IMR-90 (cell line): Measurements from ENCODE around the gene ASPA. TPM values are rescaled to one million over a fixed set of nuclear protein-coding genes. Genes with fewer than 3 reads are reported as not detected.

Source experiments
- ATAC-seq: fragments of 200-7000 bp; cut with Tn5 transposase; 2 replicates; pipeline ENCODE4 v1.9.1; 2020; ENCODE audit warnings: low read depth, mild to moderate bottlenecking, moderate library complexity
- BruUV-seq: library from RNA; stranded (reverse); fragments of 400-500 nt; replicated peaks from 2 replicates; lab custom pipeline; 2021; lab: Mats Ljungman, UMichigan
- CTCF ChIA-PET: fragments of 300-600 bp; formaldehyde crosslinking; extraction: SDS; loops from one replicate; lab custom pipeline; 2021; ENCODE audit warnings: antibody characterized with exemption; lab: Yijun Ruan, JAX
- POLR2A ChIA-PET: fragments of 300-600 bp; sonication (Branson Sonifier 250); formaldehyde crosslinking; loops from one replicate; lab custom pipeline; 2022; ENCODE audit warnings: antibody characterized with exemption; ENCODE audit not compliant: unreplicated experiment; lab: Charles Lee
- DNase-seq: peaks from one replicate; pipeline ENCODE4 v3.0.0; 2013
- H2AFZ ChIP-seq: replicated peaks from 2 replicates; pipeline ENCODE3; 2013; ENCODE audit warnings: low read length, mild to moderate bottlenecking; ENCODE audit not compliant: poor library complexity
- H2AK5ac ChIP-seq: 2 replicates; pipeline ENCODE4 v1.6.1; 2013; ENCODE audit warnings: low read depth, low read length, inconsistent platforms
- H2AK9ac ChIP-seq: replicated peaks from 2 replicates; pipeline ENCODE3; 2013; ENCODE audit warnings: mild to moderate bottlenecking, low read depth, low read length, moderate library complexity; ENCODE audit not compliant: poor library complexity
- H2BK120ac ChIP-seq: 2 replicates; pipeline ENCODE4 v1.6.1; 2013; ENCODE audit warnings: low read depth, low read length, inconsistent platforms
- H2BK15ac ChIP-seq: 3 replicates; pipeline ENCODE4 v1.6.1; 2013; ENCODE audit warnings: low read depth, low read length, inconsistent platforms
- H2BK20ac ChIP-seq: 2 replicates; pipeline ENCODE4 v1.6.1; 2013; ENCODE audit warnings: low read depth, mild to moderate bottlenecking, inconsistent platforms, low read length, moderate library complexity
- H2BK5ac ChIP-seq: 2 replicates; pipeline ENCODE4 v1.6.1; 2013; ENCODE audit warnings: mild to moderate bottlenecking, low read depth, low read length, inconsistent platforms; ENCODE audit not compliant: poor library complexity, severe bottlenecking
- H3K14ac ChIP-seq: replicated peaks from 2 replicates; pipeline ENCODE4 v1.6.1; 2013; ENCODE audit warnings: low read depth, low read length, inconsistent platforms
- H3K18ac ChIP-seq: 2 replicates; pipeline ENCODE4 v1.6.1; 2013; ENCODE audit warnings: low read depth, low read length, control low read depth
- H3K23ac ChIP-seq: 2 replicates; pipeline ENCODE4 v1.6.1; 2013; ENCODE audit warnings: low read depth, low read length, inconsistent platforms
- H3K27ac ChIP-seq: 2 replicates; pipeline ENCODE4 v1.5.1; 2013; ENCODE audit warnings: mild to moderate bottlenecking, control low read depth, low read length; ENCODE audit not compliant: insufficient read depth
- H3K27me3 ChIP-seq: 2 replicates; pipeline ENCODE4 v1.6.1; 2013; ENCODE audit warnings: low read length; ENCODE audit not compliant: control insufficient read depth, insufficient read depth
- H3K36me3 ChIP-seq: 2 replicates; pipeline ENCODE4 v1.6.1; 2013; ENCODE audit warnings: low read length, mixed read lengths; ENCODE audit not compliant: control insufficient read depth, insufficient read depth
- H3K4ac ChIP-seq: 2 replicates; pipeline ENCODE4 v1.6.1; 2013; ENCODE audit warnings: low read depth, low read length, inconsistent platforms
- H3K4me1 ChIP-seq: 2 replicates; pipeline ENCODE4 v1.6.1; 2013; ENCODE audit warnings: low read length, mixed read lengths; ENCODE audit not compliant: control insufficient read depth, insufficient read depth
- H3K4me2 ChIP-seq: 2 replicates; pipeline ENCODE4 v1.6.1; 2013; ENCODE audit warnings: low read depth, mild to moderate bottlenecking, control low read depth, low read length, moderate library complexity
- H3K4me3 ChIP-seq: 2 replicates; pipeline ENCODE4 v1.5.1; 2013; ENCODE audit warnings: low read depth, mild to moderate bottlenecking, control low read depth, low read length, moderate library complexity; ENCODE audit not compliant: insufficient read depth
- H3K56ac ChIP-seq: 2 replicates; pipeline ENCODE4 v1.6.1; 2013; ENCODE audit warnings: low read length, inconsistent platforms; ENCODE audit not compliant: insufficient read depth; ENCODE audit errors: extremely low read depth
- H3K79me1 ChIP-seq, 2 experiments: 2 replicates each; pipeline ENCODE4 v1.6.1; 2013; ENCODE audit warnings: low read length in 2 of 2, inconsistent platforms in 1 of 2, low read depth in 1 of 2
- H3K9ac ChIP-seq: 2 replicates; pipeline ENCODE4 v1.6.1; 2013; ENCODE audit warnings: low read depth, low read length, control low read depth
- H3K9me1 ChIP-seq: 2 replicates; pipeline ENCODE4 v1.6.1; 2013; ENCODE audit warnings: low read length, inconsistent platforms; ENCODE audit not compliant: insufficient read depth
- H3K9me3 ChIP-seq: 2 replicates; pipeline ENCODE4 v1.6.1; 2013; ENCODE audit warnings: low read length; ENCODE audit not compliant: control insufficient read depth, insufficient read depth
- H4K20me1 ChIP-seq: 2 replicates; pipeline ENCODE4 v1.6.1; 2013; ENCODE audit warnings: low read length, inconsistent platforms; ENCODE audit not compliant: insufficient read depth
- H4K5ac ChIP-seq: 2 replicates; pipeline ENCODE4 v1.6.1; 2013; ENCODE audit warnings: mild to moderate bottlenecking, low read depth, low read length, control low read depth
- H4K8ac ChIP-seq, 2 experiments: 2 replicates each; pipeline ENCODE4 v1.6.1; 2013; ENCODE audit warnings: low read depth in 2 of 2, low read length in 2 of 2, control low read depth in 1 of 2, inconsistent platforms in 1 of 2
- H4K91ac ChIP-seq: 2 replicates; pipeline ENCODE4 v1.6.1; 2013; ENCODE audit warnings: low read depth, low read length, inconsistent platforms; ENCODE audit not compliant: insufficient read depth
- BHLHE40 ChIP-seq: fragments of 150-350 bp; IDR thresholded peaks from 2 replicates; pipeline ENCODE4 v1.6.1; 2016; ENCODE audit warnings: mild to moderate bottlenecking, low read depth, low read length
- CEBPB ChIP-seq: IDR thresholded peaks from 2 replicates; pipeline ENCODE4 v1.6.1; 2012; ENCODE audit warnings: low read depth, low read length, improper control_type of control experiment
- CHD1 ChIP-seq: IDR thresholded peaks from 2 replicates; pipeline ENCODE4 v1.6.1; 2012; ENCODE audit warnings: low read depth, low read length, improper control_type of control experiment
- CTCF ChIP-seq: conservative IDR thresholded peaks from 2 replicates; pipeline ENCODE4 v1.5.1; 2012; ENCODE audit warnings: mild to moderate bottlenecking, low read depth, low read length, improper control_type of control experiment
- ELK1 ChIP-seq: fragments of 150-350 bp; IDR thresholded peaks from 2 replicates; pipeline ENCODE4 v1.6.1; 2016; ENCODE audit warnings: low read depth, mild to moderate bottlenecking, low read length, moderate library complexity, borderline replicate concordance
- FOS ChIP-seq: fragments of 150-350 bp; IDR thresholded peaks from 2 replicates; pipeline ENCODE4 v1.6.1; 2016; ENCODE audit warnings: low read depth, low read length
- MAFK ChIP-seq: IDR thresholded peaks from 2 replicates; pipeline ENCODE4 v1.6.1; 2012; ENCODE audit warnings: low read depth, low read length, improper control_type of control experiment
- MAZ ChIP-seq: IDR thresholded peaks from 2 replicates; pipeline ENCODE4 v1.6.1; 2012; ENCODE audit warnings: low read depth, mild to moderate bottlenecking, low read length, improper control_type of control experiment, moderate library complexity, borderline replicate concordance
- MXI1 ChIP-seq: IDR thresholded peaks from 2 replicates; pipeline ENCODE4 v1.6.1; 2012; ENCODE audit warnings: low read depth, mild to moderate bottlenecking, low read length, moderate library complexity, borderline replicate concordance
- NFE2L2 ChIP-seq: fragments of 150-350 bp; IDR thresholded peaks from 2 replicates; pipeline ENCODE4 v1.6.1; 2016; ENCODE audit warnings: low read depth, mild to moderate bottlenecking, low read length
- POLR2A ChIP-seq: IDR thresholded peaks from 2 replicates; pipeline ENCODE4 v1.6.1; 2012; ENCODE audit warnings: mild to moderate bottlenecking, low read depth, low read length
- RAD21 ChIP-seq: IDR thresholded peaks from 2 replicates; pipeline ENCODE4 v1.6.1; 2012; ENCODE audit warnings: low read length, improper control_type of control experiment
- RCOR1 ChIP-seq: IDR thresholded peaks from 2 replicates; pipeline ENCODE4 v1.6.1; 2012; ENCODE audit warnings: mild to moderate bottlenecking, low read length, improper control_type of control experiment; ENCODE audit not compliant: insufficient replicate concordance
- RFX5 ChIP-seq: IDR thresholded peaks from 2 replicates; pipeline ENCODE4 v1.8.0; 2012; ENCODE audit warnings: low read depth, mild to moderate bottlenecking, low read length, moderate library complexity
- SMC3 ChIP-seq: fragments of 150-350 bp; IDR thresholded peaks from 2 replicates; pipeline ENCODE4 v1.6.1; 2016; ENCODE audit warnings: low read depth, mild to moderate bottlenecking, antibody characterized with exemption, low read length, moderate library complexity
- USF2 ChIP-seq: fragments of 150-350 bp; IDR thresholded peaks from 2 replicates; pipeline ENCODE4 v1.6.1; 2017; ENCODE audit warnings: mild to moderate bottlenecking, antibody characterized with exemption, low read length, low read depth
- WGBS, 2 experiments: methylation state at CpG; one replicate each; pipeline versions ENCODE4 v1.1.5 to v1.1.7; 2013; ENCODE audit warnings: missing lambda C conversion rate in 2 of 2; ENCODE audit not compliant: insufficient read length in 1 of 2; ENCODE audit errors: extremely low coverage in 2 of 2; 5-methylcytosine and 5-hydroxymethylcytosine counted together
- dilution Hi-C: fragments of 300-500 bp; cut with HindIII; formaldehyde crosslinking; loops from one replicate; pipeline ENCODE4 v1.14.3; 2018; ENCODE audit warnings: low sequenced_read_pairs; ENCODE audit not compliant: unreplicated experiment
- in situ Hi-C: fragments of 300-500 bp; cut with MboI; formaldehyde crosslinking; loops from 3 replicates; pipeline ENCODE4 v1.14.3; 2019; ENCODE audit warnings: low sequenced_read_pairs, inconsistent platforms, mixed read lengths
- intact Hi-C: fragments of 100-400 bp; cut with micrococcal nuclease; formaldehyde crosslinking; loops from 2 replicates; pipeline ENCODE4 v1.10.0; 2022
- polyA plus RNA-seq, 3 experiments: library from polyadenylated mRNA; depleted of rRNA; stranded (reverse); fragments of >200 nt; gene quantifications; 2 replicates each; pipeline ENCODE4 v1.2.3, GENCODE V29; 2012; ENCODE audit warnings: low replicate concordance in 1 of 3
- total RNA-seq: library from RNA; depleted of rRNA; stranded (reverse); fragments of >200 nt; gene quantifications from 2 replicates; pipeline ENCODE4 v1.2.3, GENCODE V29; 2012

The ASPA gene
- total and polyA plus RNA-seq, 2 of the 4 experiments (the other 2 are of a cell fraction): 0.02 TPM; not detected in 1

GRCh38 chr17:3533752-3534151 is 58.0 kb downstream of the ASPA start:
- Histone ChIP-seq H2BK120ac (no peak overlapping the region), H3K9me1 (no peaks in the 10 kb centered on the region), H3K23ac (no peak overlapping the region), H2AFZ (no peak overlapping the region), H4K8ac (no peak overlapping the region), H3K14ac (no peak overlapping the region), H3K9me3 (no peaks in the 10 kb centered on the region), H3K4me1 (peaks cover 3% of the 10 kb centered on the region; the same call in 1 of the 2 replicates), H2AK9ac (no peak overlapping the region), H2BK20ac (no peak overlapping the region), H3K79me1 (no peaks in the 10 kb centered on the region), H2BK5ac (no peak overlapping the region), H3K4me2 (no peak overlapping the region), H3K27ac (no peak overlapping the region), H3K4me3 (no peak overlapping the region), H4K20me1 (no peaks in the 10 kb centered on the region), H4K91ac (no peak overlapping the region), H3K27me3 (no peaks in the 10 kb centered on the region), H3K4ac (no peak overlapping the region), H3K56ac (no peak overlapping the region), H2AK5ac (no peak overlapping the region), H3K36me3 (no peaks in the 10 kb centered on the region), H3K18ac (no peak overlapping the region), H4K5ac (no peak overlapping the region), H3K9ac (no peak overlapping the region), H2BK15ac (no peak overlapping the region)
- in situ Hi-C loops (no loop called here), dilution Hi-C loops (no loop called here), intact Hi-C loops (no loop called here)
- DNase-seq (no peak), ATAC-seq (no peak)
- no TSS peak for BruUV-seq
- CTCF ChIA-PET: no interaction called here
- 60% methylated on average over 1 of the region's 5 CpGs; no CpG with 5 or more reads in 1 of the 2 experiments for WGBS, 2 experiments
- TF ChIP-seq CTCF (no peak), FOS (no peak), RFX5 (no peak), RCOR1 (no peak), CHD1 (no peak), ELK1 (no peak), MAZ (no peak), SMC3 (no peak), BHLHE40 (no peak), MAFK (no peak), POLR2A (no peak), CEBPB (no peak), USF2 (no peak), NFE2L2 (no peak), MXI1 (no peak), RAD21 (no peak)
- POLR2A ChIA-PET: no interaction called here
